ENCODE data around the gene SLC24A3.

DNA sequence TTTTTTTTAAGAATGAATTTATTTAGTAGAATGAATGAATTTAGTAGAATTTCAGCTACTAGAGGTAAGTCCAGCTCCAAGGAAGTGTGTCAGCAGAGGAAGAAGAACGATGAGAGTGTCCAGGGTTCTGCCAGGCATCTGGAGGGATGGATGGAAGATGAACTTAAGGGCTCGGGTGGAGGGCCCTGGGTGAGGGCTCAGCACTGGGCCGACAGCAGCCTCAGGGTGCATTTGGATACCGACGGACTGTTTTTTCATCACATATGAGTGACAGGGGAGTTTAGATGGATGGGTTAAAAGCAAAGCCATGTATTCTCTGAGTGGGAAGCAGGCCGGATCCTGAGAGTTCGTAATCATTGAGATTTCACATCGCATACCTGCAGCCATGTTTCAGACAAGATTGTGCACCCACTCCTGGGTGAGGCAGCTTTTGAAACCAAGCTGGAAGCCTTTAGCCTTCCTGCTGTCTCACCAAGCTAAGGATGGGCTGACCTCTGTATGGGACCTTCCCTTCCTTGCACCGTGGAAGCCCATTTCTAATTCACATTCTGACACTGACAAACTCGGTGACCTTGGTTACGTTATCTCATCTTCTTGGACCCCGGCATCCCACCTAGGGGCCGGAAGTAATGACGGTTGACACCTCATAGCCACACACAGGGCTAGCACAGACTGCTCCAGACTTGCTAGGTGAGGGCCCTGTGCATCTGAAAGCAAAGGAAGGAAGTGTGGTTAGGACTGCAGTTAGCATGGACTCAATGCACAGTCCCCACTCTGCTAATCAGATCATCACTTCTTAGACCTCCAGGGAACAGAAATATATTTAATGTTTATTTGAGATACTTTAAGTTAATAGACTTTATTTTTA, 228.5 kb downstream of the SLC24A3 start:
- TF ChIP-seq, protein P1, sequence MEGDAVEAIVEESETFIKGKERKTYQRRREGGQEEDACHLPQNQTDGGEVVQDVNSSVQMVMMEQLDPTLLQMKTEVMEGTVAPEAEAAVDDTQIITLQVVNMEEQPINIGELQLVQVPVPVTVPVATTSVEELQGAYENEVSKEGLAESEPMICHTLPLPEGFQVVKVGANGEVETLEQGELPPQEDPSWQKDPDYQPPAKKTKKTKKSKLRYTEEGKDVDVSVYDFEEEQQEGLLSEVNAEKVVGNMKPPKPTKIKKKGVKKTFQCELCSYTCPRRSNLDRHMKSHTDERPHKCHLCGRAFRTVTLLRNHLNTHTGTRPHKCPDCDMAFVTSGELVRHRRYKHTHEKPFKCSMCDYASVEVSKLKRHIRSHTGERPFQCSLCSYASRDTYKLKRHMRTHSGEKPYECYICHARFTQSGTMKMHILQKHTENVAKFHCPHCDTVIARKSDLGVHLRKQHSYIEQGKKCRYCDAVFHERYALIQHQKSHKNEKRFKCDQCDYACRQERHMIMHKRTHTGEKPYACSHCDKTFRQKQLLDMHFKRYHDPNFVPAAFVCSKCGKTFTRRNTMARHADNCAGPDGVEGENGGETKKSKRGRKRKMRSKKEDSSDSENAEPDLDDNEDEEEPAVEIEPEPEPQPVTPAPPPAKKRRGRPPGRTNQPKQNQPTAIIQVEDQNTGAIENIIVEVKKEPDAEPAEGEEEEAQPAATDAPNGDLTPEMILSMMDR (IDR thresholded peaks at IDR 0.05; ENCODE audit: low read depth, low read length, poor library complexity, severe bottlenecking), result no peak
- TF ChIP-seq EZH2phosphoT487 (IDR thresholded peaks at IDR 0.05; ENCODE audit: borderline replicate concordance, low read length), result no peak

All from DOHH2 (cell line).